Nephron (organoid): ENCODE data around the gene GRM1.

Experiments used
- H3K27ac Mint-ChIP-seq, 3 experiments: 2 replicates each; pipeline ENCODE4 v1.8.0; 2020; ENCODE audit warnings: mixed read lengths in 3 of 3, mild to moderate bottlenecking in 2 of 3, moderate library complexity in 1 of 3
- H3K27me3 Mint-ChIP-seq: 2 replicates; pipeline ENCODE4 v1.8.0; 2021; ENCODE audit warnings: low read depth, mild to moderate bottlenecking, moderate library complexity, mixed read lengths
- H3K36me3 Mint-ChIP-seq: 2 replicates; pipeline ENCODE4 v1.8.0; 2020; ENCODE audit warnings: low read depth, mixed read lengths
- H3K4me1 Mint-ChIP-seq: 2 replicates; pipeline ENCODE4 v1.8.0; 2020; ENCODE audit warnings: mixed read lengths
- H3K4me3 Mint-ChIP-seq, 3 experiments: 2 replicates each; pipeline ENCODE4 v1.8.0; 2020; ENCODE audit warnings: mild to moderate bottlenecking in 3 of 3, mixed read lengths in 3 of 3, moderate library complexity in 2 of 3
- H3K9me3 Mint-ChIP-seq: 2 replicates; pipeline ENCODE4 v1.8.0; 2020; ENCODE audit warnings: mixed read lengths
- TF ChIP-seq, protein P1 (sequence below), 3 experiments: fragments of 200-600 bp; sonication (generic); IDR thresholded peaks; one replicate each; pipeline ENCODE4 v1.5.0; 2021; ENCODE audit warnings: antibody characterized with exemption in 3 of 3; ENCODE audit not compliant: unreplicated experiment in 3 of 3

Gene GRM1

DNA sequence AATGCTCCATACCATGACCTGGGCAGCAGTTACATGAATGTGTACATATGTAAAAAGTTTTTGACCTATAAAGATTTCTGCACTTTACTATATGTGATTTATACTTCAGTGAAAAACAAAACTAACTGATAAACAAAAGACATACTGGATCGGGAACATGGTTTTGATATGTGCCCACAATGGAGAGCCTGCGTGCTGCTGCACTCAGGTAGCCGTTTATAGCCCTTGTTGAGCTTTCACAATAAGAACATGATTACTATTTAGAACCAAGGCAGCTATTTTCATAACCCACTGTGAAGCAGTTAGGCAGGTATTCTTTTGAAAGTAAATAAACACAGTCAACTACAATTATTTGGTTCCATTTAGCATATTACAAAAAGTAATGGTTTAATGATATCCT lies 318.8 kb downstream of the GRM1 start:
- TF ChIP-seq, protein P1, sequence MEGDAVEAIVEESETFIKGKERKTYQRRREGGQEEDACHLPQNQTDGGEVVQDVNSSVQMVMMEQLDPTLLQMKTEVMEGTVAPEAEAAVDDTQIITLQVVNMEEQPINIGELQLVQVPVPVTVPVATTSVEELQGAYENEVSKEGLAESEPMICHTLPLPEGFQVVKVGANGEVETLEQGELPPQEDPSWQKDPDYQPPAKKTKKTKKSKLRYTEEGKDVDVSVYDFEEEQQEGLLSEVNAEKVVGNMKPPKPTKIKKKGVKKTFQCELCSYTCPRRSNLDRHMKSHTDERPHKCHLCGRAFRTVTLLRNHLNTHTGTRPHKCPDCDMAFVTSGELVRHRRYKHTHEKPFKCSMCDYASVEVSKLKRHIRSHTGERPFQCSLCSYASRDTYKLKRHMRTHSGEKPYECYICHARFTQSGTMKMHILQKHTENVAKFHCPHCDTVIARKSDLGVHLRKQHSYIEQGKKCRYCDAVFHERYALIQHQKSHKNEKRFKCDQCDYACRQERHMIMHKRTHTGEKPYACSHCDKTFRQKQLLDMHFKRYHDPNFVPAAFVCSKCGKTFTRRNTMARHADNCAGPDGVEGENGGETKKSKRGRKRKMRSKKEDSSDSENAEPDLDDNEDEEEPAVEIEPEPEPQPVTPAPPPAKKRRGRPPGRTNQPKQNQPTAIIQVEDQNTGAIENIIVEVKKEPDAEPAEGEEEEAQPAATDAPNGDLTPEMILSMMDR (IDR thresholded peaks at IDR 0.05; ENCODE audit: unreplicated experiment in 3 of 3), result no peak
- Mint-ChIP-seq H3K9me3 (no peaks in the 10 kb centered on the region), H3K4me1 (no peaks in the 10 kb centered on the region), H3K27ac (no peak overlapping the region), H3K27me3 (no peaks in the 10 kb centered on the region), H3K36me3 (no peaks in the 10 kb centered on the region), H3K4me3 (no peak overlapping the region)

DNA sequence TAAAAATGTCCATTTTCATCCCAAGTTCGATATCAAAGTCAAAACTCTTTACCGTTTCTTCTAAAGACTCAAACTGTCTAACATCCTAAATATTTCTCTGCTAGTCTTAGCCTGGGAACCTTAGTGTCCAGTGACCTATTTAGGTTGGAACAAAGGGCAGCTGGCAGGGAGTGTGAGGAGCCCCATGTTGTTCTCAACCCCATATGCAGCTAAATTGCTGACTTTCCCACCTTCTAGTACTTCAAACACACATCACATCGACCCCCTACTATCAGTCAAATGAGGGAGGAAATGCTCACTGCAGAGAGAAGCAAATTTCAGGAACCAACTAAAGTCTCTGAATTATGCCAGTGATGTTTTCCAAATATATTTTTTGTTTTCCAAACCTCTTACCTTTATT lies 322.2 kb downstream of the GRM1 start:
- no peaks in the 10 kb centered on the region for H3K9me3 Mint-ChIP-seq
- no peak overlapping the region for H3K27ac Mint-ChIP-seq
- H3K4me3 Mint-ChIP-seq, result no peak overlapping the region
- no peaks in the 10 kb centered on the region for H3K27me3 Mint-ChIP-seq
- TF ChIP-seq, protein P1 (IDR thresholded peaks at IDR 0.05; ENCODE audit: unreplicated experiment in 3 of 3), result no peak
- no peaks in the 10 kb centered on the region for H3K36me3 Mint-ChIP-seq
- no peaks in the 10 kb centered on the region for H3K4me1 Mint-ChIP-seq

DNA sequence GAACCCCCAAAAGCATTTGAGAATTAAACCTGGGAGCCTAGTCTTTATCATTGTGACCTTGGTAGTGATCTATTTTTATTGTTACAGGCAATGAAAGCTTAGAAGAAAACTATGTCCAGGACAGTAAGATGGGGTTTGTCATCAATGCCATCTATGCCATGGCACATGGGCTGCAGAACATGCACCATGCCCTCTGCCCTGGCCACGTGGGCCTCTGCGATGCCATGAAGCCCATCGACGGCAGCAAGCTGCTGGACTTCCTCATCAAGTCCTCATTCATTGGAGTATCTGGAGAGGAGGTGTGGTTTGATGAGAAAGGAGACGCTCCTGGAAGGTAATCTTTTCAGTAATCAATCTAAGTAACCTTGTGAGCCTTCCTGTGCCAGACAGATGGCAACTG lies 323.3 kb downstream of the GRM1 start:
- no peaks in the 10 kb centered on the region for H3K9me3 Mint-ChIP-seq
- H3K36me3 Mint-ChIP-seq, result no peaks in the 10 kb centered on the region
- no peaks in the 10 kb centered on the region for H3K27me3 Mint-ChIP-seq
- TF ChIP-seq, protein P1 (IDR thresholded peaks at IDR 0.05; ENCODE audit: unreplicated experiment in 3 of 3), result no peak
- H3K4me1 Mint-ChIP-seq, result no peaks in the 10 kb centered on the region
- H3K4me3 Mint-ChIP-seq, result no peak overlapping the region
- no peak overlapping the region for H3K27ac Mint-ChIP-seq

DNA sequence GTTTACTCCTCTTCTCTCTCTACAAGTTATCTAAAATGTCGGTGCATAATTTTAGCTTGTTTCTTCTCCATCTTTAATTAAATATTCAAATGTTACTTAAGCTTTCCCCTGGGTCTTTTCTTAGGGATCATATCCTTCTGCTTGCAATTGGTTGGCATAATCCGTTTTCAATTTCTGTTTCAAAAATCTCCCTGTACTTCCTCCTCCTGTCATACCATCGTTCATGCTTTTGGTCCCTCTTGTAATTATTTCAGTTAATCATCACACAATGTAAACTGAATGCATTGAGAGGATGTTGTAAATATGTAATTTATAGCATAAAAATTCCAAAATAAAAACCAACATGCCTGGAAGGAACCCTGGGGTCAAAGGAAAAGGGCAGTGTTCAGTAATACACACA lies 325.6 kb downstream of the GRM1 start:
- H3K4me1 Mint-ChIP-seq, result no peaks in the 10 kb centered on the region
- H3K27me3 Mint-ChIP-seq, result no peaks in the 10 kb centered on the region
- H3K36me3 Mint-ChIP-seq, result no peaks in the 10 kb centered on the region
- no peak overlapping the region for H3K4me3 Mint-ChIP-seq
- no peaks in the 10 kb centered on the region for H3K9me3 Mint-ChIP-seq
- TF ChIP-seq, protein P1 (IDR thresholded peaks at IDR 0.05; ENCODE audit: unreplicated experiment in 3 of 3), result no peak
- no peak overlapping the region for H3K27ac Mint-ChIP-seq

DNA sequence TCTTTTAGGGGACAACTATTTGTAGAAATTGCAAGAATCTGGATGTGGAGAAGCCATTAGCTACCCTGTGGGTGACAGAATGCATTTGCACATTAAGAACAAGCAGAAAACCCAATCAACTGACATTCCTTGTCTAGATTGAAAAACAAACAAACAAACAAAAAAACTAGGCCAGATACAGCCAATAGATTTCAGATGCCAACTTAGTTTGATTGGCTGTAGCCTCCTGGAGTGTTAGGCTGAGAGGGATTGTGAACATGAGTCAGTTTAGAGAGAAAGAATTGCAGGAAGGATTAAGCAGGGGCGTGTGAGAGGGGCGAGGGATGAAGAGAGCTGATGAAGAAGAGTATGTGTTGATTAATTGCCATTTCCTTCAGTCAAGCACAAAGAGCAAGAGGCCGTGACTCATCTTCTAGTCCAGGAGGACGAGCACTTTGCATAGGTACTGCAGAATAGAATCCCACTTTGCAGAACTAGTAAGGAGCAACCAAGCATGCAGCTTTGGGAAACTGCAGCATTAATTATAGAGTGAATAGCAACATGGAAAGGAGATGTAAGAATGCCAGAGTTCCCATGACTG lies 326.7 kb downstream of the GRM1 start:
- H3K27me3 Mint-ChIP-seq, result no peaks in the 10 kb centered on the region
- H3K36me3 Mint-ChIP-seq, result no peaks in the 10 kb centered on the region
- H3K27ac Mint-ChIP-seq, result no peak overlapping the region
- TF ChIP-seq, protein P1 (IDR thresholded peaks at IDR 0.05; ENCODE audit: unreplicated experiment in 3 of 3), result no peak
- H3K4me1 Mint-ChIP-seq, result no peaks in the 10 kb centered on the region
- H3K9me3 Mint-ChIP-seq, result no peaks in the 10 kb centered on the region
- no peak overlapping the region for H3K4me3 Mint-ChIP-seq
